ENCODE data around the gene PGPEP1. TPM values are rescaled to one million over a fixed set of nuclear protein-coding genes. Genes with fewer than 3 reads are reported as not detected.

Gene PGPEP1
- 10 to 100 TPM; 15.7 to 17.8 TPM for total RNA-seq

DNA sequence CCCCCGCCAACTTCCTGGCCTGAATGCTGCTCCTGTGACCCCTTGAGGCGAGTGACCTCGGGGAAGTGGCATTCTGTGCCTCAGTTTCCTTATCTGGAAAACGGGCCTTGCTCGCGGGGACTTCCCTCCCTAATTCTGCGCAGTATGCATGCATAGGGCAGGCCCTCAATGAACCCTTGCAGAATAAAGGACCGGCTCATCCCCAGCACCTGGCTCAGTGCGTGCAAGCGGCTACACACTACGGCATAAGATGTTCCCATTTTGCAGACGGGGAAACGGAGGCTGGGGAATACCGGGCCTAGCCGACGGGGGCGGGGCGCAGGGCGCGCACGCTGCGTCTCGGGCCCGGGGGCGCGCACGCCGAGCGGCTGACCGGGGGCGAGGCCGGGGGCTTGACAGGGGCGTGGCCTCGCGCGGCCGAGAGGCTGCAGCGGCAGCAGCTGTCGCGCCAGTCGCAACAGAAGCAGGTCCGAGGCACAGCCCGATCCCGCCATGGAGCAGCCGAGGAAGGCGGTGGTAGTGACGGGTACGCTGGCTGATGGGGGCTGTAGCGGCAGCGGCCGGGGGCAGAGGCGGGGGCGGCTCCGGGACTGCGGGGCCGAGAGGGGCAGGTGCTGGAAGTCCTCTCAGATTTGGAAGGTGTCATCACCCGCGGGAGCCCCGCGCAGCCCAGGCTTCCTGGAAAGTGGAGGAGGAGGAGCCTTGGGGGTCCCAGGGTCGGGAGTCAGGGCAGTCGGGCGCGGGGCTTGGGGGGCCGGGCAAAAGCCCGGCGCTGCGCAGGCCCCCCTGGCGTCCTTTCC lies at the start of gene PGPEP1:
Gene PGPEP1, plus strand, starts transcription at position 409 of the 800 bp plus-strand sequence. Its CDS starts 84 bp downstream, at position 493.
- Mint-ChIP-seq H3K36me3 (peaks cover 9% of the 10 kb centered on the region), H3K4me3 (peak within 1 kb of the TSS; percentile 81), H3K9me3 (no peaks in the 10 kb centered on the region), H3K27me3 (no peaks in the 10 kb centered on the region), H3K27ac (peak within 1 kb of the TSS; percentile 83), H3K4me1 (peaks cover 20% of the 10 kb centered on the region)
- peak; percentile 77 for DNase-seq

GRCh38 chr19:18291019-18291524 lies 49.3 kb upstream of the PGPEP1 start:
- no peak for DNase-seq
- Mint-ChIP-seq H3K4me3 (peak overlapping the region; percentile 85), H3K36me3 (peaks cover 20% of the 10 kb centered on the region), H3K9me3 (peaks cover 2% of the 10 kb centered on the region), H3K27ac (peak overlapping the region; percentile 95), H3K27me3 (no peaks in the 10 kb centered on the region), H3K4me1 (peaks cover 63% of the 10 kb centered on the region)

DNA sequence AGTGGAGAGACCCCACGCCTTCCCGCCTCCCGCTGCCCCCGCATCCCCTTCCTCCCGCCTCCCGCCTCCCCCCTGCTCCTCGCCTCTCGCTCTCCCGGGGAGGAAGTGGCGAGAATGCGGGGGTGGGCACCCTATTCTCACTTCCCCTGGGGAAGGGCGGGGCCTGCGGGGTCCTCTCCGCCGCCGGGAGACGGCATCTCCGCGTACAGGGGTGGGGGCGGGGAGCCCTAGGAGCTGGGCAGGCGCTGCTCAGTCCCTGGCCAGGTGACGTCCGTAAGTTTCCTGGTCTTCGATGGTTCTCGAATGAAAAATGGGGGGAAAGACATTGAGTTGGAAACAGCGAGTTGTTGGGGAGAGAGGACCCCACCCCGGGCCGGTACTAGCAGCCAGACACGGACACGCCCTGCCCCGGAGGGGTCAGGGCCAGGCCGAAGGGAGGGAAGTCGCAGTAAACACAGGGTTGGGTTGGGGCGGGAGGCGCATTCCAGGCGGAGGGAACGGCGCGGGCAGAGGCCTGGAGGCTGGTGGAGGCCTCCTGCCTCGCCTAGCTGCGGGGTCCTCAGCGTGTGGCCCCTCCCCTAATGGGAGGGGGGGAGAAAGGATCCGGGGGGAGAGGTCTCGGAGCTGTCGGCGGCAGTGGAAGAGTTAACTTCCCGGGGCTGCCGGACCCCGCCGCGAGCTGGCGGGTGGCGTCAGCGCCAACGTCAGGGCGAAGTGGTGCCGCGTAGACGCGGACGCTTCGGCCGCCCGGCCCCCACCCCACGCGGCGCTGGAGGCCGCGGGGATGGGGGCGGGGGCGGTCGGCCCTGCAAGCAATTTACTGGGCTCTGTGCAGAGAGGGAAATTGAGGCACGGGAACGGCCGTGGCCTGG lies 48.6 kb upstream of the PGPEP1 start:
- Mint-ChIP-seq H3K9me3 (peaks cover 2% of the 10 kb centered on the region), H3K36me3 (peaks cover 21% of the 10 kb centered on the region), H3K4me1 (peaks cover 55% of the 10 kb centered on the region), H3K27ac (peak overlapping the region; percentile 95), H3K27me3 (no peaks in the 10 kb centered on the region), H3K4me3 (peak overlapping the region; percentile 85)
- DNase-seq = peak; percentile 93

DNA sequence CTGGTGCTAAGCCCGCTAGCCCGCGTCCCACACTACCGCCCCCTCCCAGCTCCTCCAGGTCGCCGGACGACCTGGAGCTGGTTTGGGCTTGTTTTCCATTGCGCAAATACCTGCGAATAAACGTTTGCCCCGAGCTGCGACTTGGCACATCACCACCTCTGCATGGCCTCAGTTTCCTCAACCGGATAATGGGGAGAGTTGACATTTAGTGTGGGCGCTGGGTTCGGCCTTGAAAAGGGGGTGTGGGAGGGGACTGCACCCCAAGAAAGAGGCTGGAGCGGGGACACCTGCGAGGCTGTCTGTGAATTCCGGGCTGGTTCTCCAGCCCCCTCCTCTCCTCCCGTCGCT lies 48.0 kb upstream of the PGPEP1 start:
- H3K4me1 Mint-ChIP-seq = peaks cover 52% of the 10 kb centered on the region
- no peak for DNase-seq
- H3K4me3 Mint-ChIP-seq = peak overlapping the region; percentile 85
- peaks cover 21% of the 10 kb centered on the region for H3K36me3 Mint-ChIP-seq
- H3K9me3 Mint-ChIP-seq = peaks cover 2% of the 10 kb centered on the region
- no peaks in the 10 kb centered on the region for H3K27me3 Mint-ChIP-seq
- peak overlapping the region; percentile 95 for H3K27ac Mint-ChIP-seq

DNA sequence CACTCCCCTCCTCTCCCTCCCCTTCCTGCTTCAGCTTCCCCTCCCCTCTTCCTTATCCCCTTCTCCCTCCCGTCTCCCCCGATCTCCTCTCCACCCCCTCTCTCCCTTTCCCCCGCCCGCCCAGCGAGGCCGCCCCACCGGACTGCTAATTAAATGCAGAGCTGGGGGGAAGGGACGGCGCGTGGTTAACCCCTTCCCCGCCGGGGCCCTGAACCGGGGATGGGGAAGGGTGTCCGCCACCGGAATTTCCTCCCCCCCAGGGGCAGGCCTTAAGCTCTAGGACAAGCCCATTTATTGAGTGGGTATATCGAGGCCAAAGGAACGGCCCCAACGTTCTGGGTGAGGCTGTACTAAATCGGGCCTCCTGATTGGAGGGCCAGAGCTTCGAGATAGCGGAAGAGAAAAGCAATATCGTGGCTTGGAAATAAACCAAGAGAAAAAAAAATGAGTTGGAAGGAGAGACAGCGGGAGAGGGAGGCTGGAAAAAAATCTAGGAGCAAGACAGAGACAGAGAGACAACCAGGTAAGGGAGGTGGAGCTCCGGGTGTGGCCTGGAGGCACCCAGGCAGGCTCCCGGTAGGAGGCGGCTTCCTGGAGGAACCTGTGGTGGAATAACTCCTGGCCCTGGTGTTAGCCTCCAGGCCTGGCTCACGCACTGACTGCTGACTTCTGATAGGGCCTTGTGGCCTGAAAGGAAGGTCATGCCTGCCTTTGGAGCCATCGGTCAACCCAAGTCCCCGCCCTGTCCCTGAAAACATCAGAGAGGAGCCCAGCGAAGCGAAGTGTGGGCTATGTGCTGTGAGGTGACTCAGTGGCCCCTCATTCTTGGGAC lies 47.4 kb upstream of the PGPEP1 start:
- H3K4me1 Mint-ChIP-seq = peaks cover 51% of the 10 kb centered on the region
- peak overlapping the region; percentile 85 for H3K4me3 Mint-ChIP-seq
- peaks cover 21% of the 10 kb centered on the region for H3K36me3 Mint-ChIP-seq
- H3K27ac Mint-ChIP-seq = peak overlapping the region; percentile 95
- no peaks in the 10 kb centered on the region for H3K27me3 Mint-ChIP-seq
- peaks cover 2% of the 10 kb centered on the region for H3K9me3 Mint-ChIP-seq
- DNase-seq = peak; percentile 77

DNA sequence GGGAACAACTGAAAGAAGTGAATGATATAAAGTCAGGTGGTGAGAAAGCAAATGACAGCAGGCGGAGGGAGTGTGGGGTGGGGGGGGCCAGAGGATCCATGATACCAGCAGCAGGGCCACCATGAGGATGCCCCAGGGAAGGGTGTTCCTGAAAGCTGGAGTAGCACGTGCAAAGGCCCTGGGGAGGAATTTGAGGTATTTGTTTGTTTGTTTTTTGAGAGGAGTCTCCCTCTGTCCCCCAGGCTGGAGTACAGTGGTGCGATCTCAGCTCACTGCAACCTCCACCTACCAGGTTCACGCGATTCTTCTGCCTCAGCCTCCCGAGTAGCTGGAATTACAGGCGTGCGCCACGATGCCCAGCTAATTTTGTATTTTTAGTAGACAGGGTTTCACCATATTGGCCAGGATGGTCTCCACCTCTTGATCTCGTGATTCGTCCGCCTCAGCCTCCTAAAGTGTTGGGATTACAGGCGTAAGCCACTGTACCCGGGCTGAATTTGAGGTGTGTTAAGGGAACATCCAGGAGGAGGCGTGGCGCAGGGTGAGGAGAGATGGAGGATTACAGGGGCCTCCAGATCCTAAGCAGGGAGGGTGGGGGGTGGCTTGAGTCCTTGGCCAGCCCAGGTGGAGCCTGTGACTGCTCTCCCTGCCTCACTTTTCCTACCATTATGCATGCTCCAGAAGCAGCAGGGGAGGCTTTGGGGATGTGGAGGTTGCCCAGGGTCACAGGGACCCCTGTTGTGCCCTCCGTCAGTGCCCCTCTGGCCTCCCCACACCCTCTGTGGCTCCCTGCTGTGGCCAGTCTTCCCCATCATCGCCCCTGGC lies 46.5 kb upstream of the PGPEP1 start:
- Mint-ChIP-seq H3K4me3 (peak overlapping the region; percentile 85), H3K27ac (peak overlapping the region; percentile 95), H3K27me3 (no peaks in the 10 kb centered on the region), H3K4me1 (peaks cover 51% of the 10 kb centered on the region), H3K9me3 (peaks cover 2% of the 10 kb centered on the region), H3K36me3 (peaks cover 21% of the 10 kb centered on the region)
- DNase-seq = no peak

- peak; percentile 93 for DNase-seq
- H3K4me1 Mint-ChIP-seq = peaks cover 51% of the 10 kb centered on the region
- peak overlapping the region; percentile 85 for H3K4me3 Mint-ChIP-seq
- H3K9me3 Mint-ChIP-seq = peaks cover 2% of the 10 kb centered on the region
- H3K36me3 Mint-ChIP-seq = peaks cover 21% of the 10 kb centered on the region
- H3K27me3 Mint-ChIP-seq = no peaks in the 10 kb centered on the region
- peak overlapping the region; percentile 95 for H3K27ac Mint-ChIP-seq
These were observed 45.9 kb upstream of the PGPEP1 start for GRCh38 chr19:18294467-18294864.

- no peak for DNase-seq
- Mint-ChIP-seq H3K36me3 (peaks cover 19% of the 10 kb centered on the region), H3K4me1 (peaks cover 45% of the 10 kb centered on the region), H3K9me3 (peaks cover 2% of the 10 kb centered on the region), H3K27me3 (no peaks in the 10 kb centered on the region), H3K4me3 (peak overlapping the region; percentile 85), H3K27ac (peak overlapping the region; percentile 95)
These were observed 45.4 kb upstream of the PGPEP1 start for GRCh38 chr19:18295034-18295451.

DNA sequence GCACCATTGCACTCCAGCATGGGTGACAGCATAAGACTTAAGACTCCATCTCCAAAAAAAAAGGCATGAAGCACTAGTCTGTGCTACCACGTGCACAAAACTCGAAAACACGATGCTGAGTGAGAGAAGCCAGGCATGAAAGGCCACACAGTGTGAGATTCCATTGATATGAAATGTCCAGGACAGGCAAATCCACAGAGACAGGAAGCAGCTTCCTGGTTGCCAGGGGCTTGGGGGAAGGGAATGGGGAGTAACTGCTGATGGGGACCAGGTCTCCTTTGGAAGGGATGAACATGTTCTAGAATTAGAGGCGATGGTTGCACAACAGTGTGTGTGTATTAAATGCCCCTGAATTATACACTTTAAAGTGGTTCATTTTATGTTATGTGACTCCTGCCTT lies 43.1 kb upstream of the PGPEP1 start:
- Mint-ChIP-seq H3K36me3 (peaks cover 18% of the 10 kb centered on the region), H3K9me3 (no peaks in the 10 kb centered on the region), H3K4me1 (peaks cover 38% of the 10 kb centered on the region), H3K27ac (no peak overlapping the region), H3K27me3 (no peaks in the 10 kb centered on the region), H3K4me3 (no peak overlapping the region)
- no peak for DNase-seq

DNA sequence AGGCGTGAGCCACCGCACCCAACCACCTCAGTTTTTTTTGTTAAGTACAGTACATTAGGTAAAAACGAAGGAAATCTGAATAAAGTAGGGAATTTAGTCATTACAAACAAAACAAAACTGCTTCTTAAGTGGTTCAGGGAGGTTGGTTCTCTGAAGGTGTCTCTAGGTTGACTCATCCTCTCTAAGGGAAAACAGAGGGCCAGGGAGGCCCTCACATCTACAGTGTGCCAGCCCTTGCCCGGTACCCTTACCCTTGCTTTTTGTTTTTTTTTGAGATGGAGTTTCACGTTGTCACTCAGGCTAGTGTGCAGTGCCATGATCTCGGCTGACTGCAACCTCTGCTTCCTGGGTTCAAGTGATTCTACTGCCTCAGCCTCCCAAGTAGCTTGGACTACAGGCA lies 41.8 kb upstream of the PGPEP1 start:
- H3K36me3 Mint-ChIP-seq = peaks cover 16% of the 10 kb centered on the region
- peaks cover 38% of the 10 kb centered on the region for H3K4me1 Mint-ChIP-seq
- no peaks in the 10 kb centered on the region for H3K27me3 Mint-ChIP-seq
- no peak overlapping the region for H3K4me3 Mint-ChIP-seq
- H3K27ac Mint-ChIP-seq = peak overlapping the region; percentile 71
- DNase-seq = no peak
- H3K9me3 Mint-ChIP-seq = no peaks in the 10 kb centered on the region

DNA sequence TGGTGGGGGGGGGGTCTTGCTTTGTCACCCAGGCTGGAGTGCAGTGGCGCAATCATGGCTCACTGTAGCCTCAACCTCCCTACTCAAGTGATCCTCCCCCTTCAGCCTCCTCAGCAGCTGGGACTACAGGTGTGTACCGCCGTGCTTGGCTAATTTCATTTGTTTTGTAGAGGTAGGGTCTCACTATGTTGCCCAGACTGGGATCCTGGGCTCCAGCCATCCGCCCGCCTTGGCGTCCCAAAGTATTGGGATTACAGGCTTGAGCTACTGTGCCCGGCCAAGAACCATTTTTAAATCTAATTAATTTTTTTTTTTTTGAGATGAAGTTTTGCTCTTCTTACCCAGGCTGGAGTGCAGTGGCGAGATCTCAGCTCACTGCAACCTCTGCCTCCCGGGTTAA lies 40.7 kb upstream of the PGPEP1 start:
- H3K9me3 Mint-ChIP-seq = no peaks in the 10 kb centered on the region
- no peak for DNase-seq
- no peak overlapping the region for H3K27ac Mint-ChIP-seq
- peaks cover 22% of the 10 kb centered on the region for H3K36me3 Mint-ChIP-seq
- peaks cover 35% of the 10 kb centered on the region for H3K4me1 Mint-ChIP-seq
- no peaks in the 10 kb centered on the region for H3K27me3 Mint-ChIP-seq
- H3K4me3 Mint-ChIP-seq = no peak overlapping the region

- peaks cover 43% of the 10 kb centered on the region for H3K4me1 Mint-ChIP-seq
- no peak overlapping the region for H3K4me3 Mint-ChIP-seq
- no peaks in the 10 kb centered on the region for H3K27me3 Mint-ChIP-seq
These were observed 39.3 kb upstream of the PGPEP1 start for GRCh38 chr19:18300930-18301717.

DNA sequence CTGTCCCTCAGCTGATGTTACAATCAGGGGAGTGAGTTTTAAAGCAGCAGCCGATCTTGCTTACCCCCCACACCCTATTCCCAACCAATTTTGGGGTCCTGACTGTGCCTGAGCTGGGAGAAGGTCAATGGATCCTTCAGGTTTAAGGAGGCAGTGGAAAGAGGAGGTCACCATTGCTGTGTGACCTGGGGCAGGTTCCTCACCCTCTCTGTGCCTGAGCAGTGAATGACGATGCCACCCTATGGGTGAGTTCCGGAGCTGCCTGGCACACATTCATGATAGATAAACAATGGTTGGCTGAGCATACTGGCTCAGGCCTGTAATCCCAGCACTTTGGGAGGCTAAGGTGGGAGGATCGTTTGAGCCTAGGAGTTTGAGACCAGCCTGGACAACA lies 38.7 kb upstream of the PGPEP1 start:
- Mint-ChIP-seq H3K4me3 (peak overlapping the region; percentile 61), H3K36me3 (peaks cover 29% of the 10 kb centered on the region), H3K27ac (peak overlapping the region; percentile 72), H3K27me3 (no peaks in the 10 kb centered on the region), H3K9me3 (no peaks in the 10 kb centered on the region), H3K4me1 (peaks cover 48% of the 10 kb centered on the region)
- DNase-seq = no peak

More at GRCh38 chr19:18300930-18301717, 39.3 kb upstream of the PGPEP1 start:
- peak overlapping the region; percentile 42 for H3K27ac Mint-ChIP-seq
- peaks cover 25% of the 10 kb centered on the region for H3K36me3 Mint-ChIP-seq
- DNase-seq = no peak
- no peaks in the 10 kb centered on the region for H3K9me3 Mint-ChIP-seq
